HG03575 (cell line): ENCODE data around the gene CMC1.

Experiments used
- ATAC-seq: cut with Tn5 transposase; IDR thresholded peaks from one replicate; pipeline ENCODE4 v1.9.1; 2021; ENCODE audit not compliant: unreplicated experiment, insufficient number of reproducible peaks, low FRiP score; ENCODE audit errors: extremely low read depth

CMC1 gene

DNA sequence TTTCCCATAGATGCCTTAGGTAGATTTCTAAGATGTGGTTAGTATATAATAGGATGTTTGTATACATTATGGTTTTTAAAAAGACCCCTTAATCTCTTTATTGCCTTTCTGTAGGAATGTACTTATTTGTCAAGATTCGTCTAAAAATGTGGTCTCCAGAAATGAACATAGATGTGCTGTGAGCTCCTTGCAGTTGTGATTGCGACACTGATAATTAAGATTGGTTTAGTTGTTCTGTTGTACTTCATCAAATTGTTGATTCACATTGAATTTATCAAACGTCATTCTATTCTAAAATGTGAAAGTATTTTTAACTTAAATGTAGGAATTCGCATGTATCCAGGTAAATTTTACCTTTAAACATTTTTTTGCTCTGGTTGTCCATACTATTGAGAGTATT, 51.2 kb downstream of the CMC1 start:
- ATAC-seq, result no peak

- ATAC-seq, result no peak
Observed at GRCh38 chr3:28294667-28295413, 53.4 kb downstream of the CMC1 start.

GRCh38 chr3:28295898-28296490, 54.6 kb downstream of the CMC1 start:
- no peak for ATAC-seq

GRCh38 chr3:28299705-28300104, 58.3 kb downstream of the CMC1 start:
- ATAC-seq, result no peak

DNA sequence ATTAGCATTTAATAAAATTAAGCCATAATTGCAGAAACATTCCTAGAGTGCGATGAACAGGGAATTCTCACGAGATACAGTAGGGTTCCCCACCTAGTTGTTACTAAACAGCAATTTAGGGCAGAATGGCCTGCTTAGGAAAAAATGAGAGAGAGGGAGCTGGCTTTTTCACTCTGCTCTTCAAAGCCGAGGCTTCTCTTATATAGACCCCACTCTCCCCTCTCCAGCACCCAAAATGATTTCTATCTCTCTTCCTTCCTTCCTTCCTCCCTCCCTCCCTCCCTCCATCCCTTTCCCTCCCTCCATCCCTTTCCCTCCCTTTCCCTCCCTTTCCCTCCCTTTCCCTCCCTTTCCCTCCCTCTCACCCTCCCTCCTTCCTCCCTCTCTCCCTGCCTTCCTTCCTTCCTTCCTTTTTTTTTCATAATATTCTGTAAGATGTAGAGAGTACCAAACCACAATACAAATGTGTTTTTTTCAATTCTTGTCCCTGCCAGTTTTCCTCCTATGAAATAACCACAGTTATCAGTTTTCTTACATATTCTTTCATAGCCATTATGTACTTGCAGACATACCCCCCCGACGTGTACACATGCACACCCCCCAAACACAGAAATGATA, 59.0 kb downstream of the CMC1 start:
- no peak for ATAC-seq

DNA sequence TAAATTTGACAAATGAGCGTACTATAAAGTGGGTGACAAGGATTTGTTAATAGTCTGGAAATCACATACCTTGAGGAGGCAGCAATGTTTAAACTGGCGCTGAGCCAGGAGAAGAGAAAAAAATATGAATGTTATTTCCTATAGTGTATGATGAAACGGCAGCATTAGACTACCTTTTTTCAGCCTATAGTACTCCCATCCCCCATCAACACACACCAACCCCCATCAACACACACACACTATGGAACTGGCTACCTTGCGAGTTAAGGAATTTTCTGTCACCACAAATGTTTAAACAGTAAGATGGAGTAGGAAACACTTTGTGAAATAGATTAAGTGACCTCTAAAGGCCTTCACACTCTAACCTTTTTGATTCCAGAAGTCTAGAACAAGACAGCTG, 60.3 kb downstream of the CMC1 start:
- ATAC-seq, result no peak

DNA sequence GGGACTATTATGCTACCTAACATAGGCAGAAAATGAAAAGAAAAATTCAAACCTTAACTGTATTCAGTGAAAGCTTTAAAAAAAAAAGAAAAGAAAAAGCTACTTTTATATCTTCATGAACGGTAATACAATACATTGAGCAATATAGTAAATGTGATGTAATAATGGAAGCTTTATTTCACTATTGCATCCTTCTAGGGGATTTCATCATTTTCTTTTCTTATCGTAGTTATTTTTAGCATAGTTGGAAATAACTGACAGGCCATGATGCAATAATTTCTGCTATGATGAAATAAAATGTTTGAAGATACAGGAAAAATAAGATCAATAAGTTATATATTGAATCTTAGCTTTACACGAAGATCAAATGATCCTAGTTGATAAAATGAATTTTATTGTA, 66.8 kb downstream of the CMC1 start:
- no peak for ATAC-seq

GRCh38 chr3:28315711-28316110, 74.3 kb downstream of the CMC1 start:
- ATAC-seq, result no peak

GRCh38 chr3:28316226-28316625, 74.8 kb downstream of the CMC1 start:
- no peak for ATAC-seq

DNA sequence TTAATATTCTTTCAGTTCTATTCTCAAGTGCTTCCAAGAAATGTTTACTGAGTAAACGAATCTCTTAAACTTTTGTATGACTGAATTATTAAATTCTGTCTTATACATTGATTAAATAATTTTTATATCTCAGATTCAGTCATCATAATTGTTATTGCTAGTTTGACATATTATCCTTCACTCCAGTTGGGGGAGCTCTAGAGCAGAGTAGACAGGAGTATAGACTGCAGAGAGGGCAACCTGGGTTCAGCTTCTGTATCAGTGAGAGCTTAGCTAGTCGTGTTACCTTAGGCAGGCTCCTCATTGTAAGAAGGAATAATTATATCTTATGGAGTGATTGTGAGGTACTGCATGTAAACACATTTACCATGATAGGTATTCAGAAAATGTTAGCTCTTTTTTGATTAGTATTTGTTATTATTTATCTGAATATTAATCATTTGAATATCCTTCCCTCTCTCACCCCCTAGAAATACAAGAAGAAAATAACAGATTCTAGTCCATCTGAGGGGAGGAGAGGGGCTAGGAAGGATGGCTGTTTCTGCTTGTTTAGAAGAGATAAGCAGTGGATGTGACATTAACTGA, 76.1 kb downstream of the CMC1 start:
- peak; percentile 75 for ATAC-seq

GRCh38 chr3:28320981-28321380, 79.6 kb downstream of the CMC1 start:
- ATAC-seq, result no peak

DNA sequence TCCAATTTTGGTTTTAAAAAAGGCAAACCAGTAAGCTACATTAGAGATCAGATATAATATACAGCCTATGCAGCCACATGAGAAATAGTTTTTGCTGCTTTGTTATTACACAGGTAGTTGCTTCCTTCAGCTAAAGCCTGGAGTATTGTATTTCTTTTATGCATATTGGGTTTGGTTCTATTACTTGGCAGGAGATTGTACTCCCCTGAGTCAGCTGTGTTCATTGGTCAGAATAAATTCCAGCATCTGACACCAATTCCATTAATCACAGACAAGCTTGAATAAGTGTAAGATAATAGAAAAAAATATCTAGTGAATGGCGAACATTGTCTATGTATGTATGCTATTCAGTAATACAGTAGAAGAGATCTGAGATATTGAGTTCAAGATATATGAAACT, 81.0 kb downstream of the CMC1 start:
- ATAC-seq, result no peak

- ATAC-seq, result peak; percentile 65
Observed at GRCh38 chr3:28326458-28326926, 85.1 kb downstream of the CMC1 start.

- ATAC-seq, result no peak
Observed at GRCh38 chr3:28328188-28329151, 87.1 kb downstream of the CMC1 start.

DNA sequence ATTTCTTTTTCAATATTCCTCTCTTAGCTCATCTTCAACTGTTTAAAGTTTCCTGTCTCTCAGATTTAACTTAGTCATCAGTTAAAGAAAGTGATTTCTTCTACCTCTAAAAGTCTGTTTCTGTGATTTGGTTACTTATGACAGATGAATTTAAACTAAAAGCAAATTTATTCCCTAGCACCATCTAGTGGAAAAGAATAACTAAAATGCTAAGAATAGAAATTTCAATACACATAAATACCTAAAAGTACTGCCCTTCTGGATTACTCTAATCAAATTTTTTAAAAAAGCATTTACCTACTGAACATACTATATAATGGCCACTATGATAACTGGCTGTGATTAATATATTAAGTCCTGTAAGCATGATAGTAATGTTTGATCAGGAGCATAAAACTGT, 93.1 kb downstream of the CMC1 start:
- no peak for ATAC-seq

DNA sequence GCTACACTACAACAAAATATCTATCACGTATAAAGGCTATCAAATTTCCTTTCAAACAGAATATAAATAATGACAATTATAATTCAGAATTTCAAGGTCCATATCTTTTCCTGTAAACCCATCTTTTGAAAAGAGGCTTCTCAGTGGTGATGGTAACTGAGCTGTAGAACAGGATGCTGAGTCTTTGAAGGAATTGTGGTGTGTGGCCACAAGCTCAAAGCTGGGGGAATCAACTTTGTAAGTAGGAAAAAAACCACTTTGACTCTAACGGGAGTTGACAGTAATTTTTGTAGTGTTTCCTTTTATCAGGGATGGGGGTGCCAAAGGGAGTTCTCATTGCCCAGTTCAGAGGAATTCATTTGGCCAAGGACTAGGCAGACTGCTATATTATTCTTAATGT, 93.8 kb downstream of the CMC1 start:
- ATAC-seq, result no peak

DNA sequence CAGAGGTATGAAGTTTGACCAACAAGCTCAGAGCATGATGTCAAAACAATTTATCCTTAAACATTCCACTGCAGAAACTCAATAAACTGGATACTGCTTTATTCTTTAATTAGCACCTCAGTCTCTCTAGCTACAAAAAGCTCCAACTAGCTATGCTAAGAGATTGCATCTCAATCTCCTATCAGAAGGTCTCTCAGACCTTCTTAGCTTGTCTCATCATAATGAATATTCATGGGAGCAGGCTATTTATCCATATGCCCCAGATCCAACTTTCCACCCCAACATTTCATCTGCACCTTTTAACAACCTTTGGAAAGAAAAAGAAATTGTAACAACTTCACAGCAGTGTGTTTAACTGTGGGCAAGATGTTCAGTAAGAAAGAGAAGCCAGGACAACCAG, 95.8 kb downstream of the CMC1 start:
- no peak for ATAC-seq

DNA sequence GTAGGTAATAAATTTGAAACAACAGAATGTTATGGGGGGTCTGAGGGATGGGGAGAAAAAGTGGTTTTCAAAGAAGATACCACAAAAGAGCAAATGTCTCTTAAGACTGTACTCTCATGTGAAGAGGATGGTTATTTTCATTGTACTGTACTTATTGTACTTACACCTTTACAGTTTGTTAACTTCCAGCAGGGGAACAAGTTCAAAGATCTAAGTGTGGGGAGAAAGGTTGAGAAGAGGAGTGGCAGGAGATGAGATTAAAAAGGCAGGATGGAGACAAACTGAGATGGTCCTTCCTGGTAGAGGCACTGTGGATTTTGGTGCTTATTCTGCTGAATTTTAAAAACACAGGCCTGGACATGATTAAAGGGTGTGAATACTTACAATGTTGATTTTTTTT, 101.7 kb downstream of the CMC1 start:
- no peak for ATAC-seq

DNA sequence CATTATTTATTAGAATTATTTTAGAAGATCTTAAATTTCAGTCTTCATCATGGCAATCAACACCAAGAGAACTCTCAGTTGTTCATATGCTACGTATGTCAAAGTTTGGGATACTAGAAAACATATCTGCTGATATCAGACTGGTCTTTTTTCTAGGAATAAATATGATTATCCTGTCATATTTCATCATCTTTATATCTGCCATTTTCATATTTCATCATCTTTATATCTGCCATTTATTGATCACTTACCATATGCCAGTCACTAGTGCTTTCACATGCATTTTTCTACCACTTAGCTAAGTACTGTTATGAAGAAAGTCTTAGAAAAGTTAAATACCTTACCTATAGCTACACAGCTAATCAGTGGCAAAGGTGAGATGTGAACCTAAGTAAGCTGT, 104.3 kb downstream of the CMC1 start:
- ATAC-seq, result no peak
